ENCODE results near the gene C6orf132. TPM values are rescaled to one million over a fixed set of nuclear protein-coding genes. Genes with fewer than 3 reads are reported as not detected.

The C6orf132 gene
- total and polyA plus RNA-seq, 2 of the 4 experiments (the other 2 are of a cell fraction) = 0.72 to 1.7 TPM

DNA sequence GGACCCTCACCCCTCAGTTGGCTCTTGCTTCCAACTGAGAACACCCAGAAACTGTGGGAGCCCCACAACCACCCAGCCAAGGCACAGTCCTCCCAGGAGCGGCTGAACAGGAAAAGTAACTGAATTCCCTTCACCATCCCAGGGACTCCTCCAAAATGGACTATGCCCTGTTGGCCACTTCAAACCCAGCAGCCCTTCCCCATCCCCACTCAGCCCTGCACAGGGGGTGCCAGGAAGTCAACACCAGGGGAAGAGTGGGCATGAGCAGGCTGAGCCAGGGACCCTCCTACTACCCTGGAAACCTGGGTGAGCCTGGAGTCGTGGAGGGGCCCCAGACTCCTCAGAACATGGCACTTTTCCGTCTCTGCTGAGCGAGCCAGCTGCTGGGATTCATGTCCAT lies 42.1 kb upstream of the C6orf132 start:
- H3K27ac ChIP-seq (ENCODE audit: insufficient read depth, low read length) = no peak overlapping the region
- H2BK15ac ChIP-seq (ENCODE audit: low read depth, low read length) = no peak overlapping the region
- no peak overlapping the region for H2AFZ ChIP-seq (replicated peaks; ENCODE audit: low read length, poor library complexity)
- H4K8ac ChIP-seq (ENCODE audit: low read depth in 2 of 2, low read length in 2 of 2) = no peak overlapping the region
- no TSS peak for BruUV-seq (replicated peaks)
- no peak overlapping the region for H2BK20ac ChIP-seq (ENCODE audit: low read depth, low read length)
- H3K9me3 ChIP-seq (ENCODE audit: control insufficient read depth, insufficient read depth, low read length) = no peaks in the 10 kb centered on the region
- H3K9me1 ChIP-seq (ENCODE audit: insufficient read depth, low read length) = no peaks in the 10 kb centered on the region
- H3K4me3 ChIP-seq (ENCODE audit: insufficient read depth, low read depth, low read length) = no peak overlapping the region
- no peak overlapping the region for H3K18ac ChIP-seq (ENCODE audit: low read depth, low read length)
- no peaks in the 10 kb centered on the region for H3K36me3 ChIP-seq (ENCODE audit: control insufficient read depth, insufficient read depth, low read length)
- H3K27me3 ChIP-seq (ENCODE audit: control insufficient read depth, insufficient read depth, low read length) = no peaks in the 10 kb centered on the region; the same call in 1 of the 2 replicates
- WGBS, 2 experiments (ENCODE audit: extremely low coverage in 2 of 2, insufficient read length in 1 of 2) = 80% methylated on average over 1 of the region's 4 CpGs; no CpG with 5 or more reads in 1 of the 2 experiments
- POLR2A ChIA-PET (ENCODE audit: unreplicated experiment) = no interaction called here
- no peak for TF ChIP-seq MAFK (IDR thresholded peaks at IDR 0.05; ENCODE audit: low read depth, low read length)
- no peak for TF ChIP-seq POLR2A (IDR thresholded peaks at IDR 0.05; ENCODE audit: low read depth, low read length)
- TF ChIP-seq BHLHE40 (IDR thresholded peaks at IDR 0.05; ENCODE audit: low read depth, low read length) = no peak
- TF ChIP-seq CHD1 (IDR thresholded peaks at IDR 0.05; ENCODE audit: low read depth, low read length) = no peak
- TF ChIP-seq MXI1 (IDR thresholded peaks at IDR 0.05; ENCODE audit: borderline replicate concordance, low read depth, low read length) = no peak
- TF ChIP-seq MAZ (IDR thresholded peaks at IDR 0.05; ENCODE audit: borderline replicate concordance, low read depth, low read length) = no peak
- TF ChIP-seq RFX5 (IDR thresholded peaks at IDR 0.05; ENCODE audit: low read depth, low read length) = no peak
- no peak for TF ChIP-seq RAD21 (IDR thresholded peaks at IDR 0.05; ENCODE audit: low read length)
- TF ChIP-seq ELK1 (IDR thresholded peaks at IDR 0.05; ENCODE audit: borderline replicate concordance, low read depth, low read length) = no peak
- no peak for TF ChIP-seq CEBPB (IDR thresholded peaks at IDR 0.05; ENCODE audit: low read depth, low read length)
- CTCF ChIA-PET = interaction anchor here (0.6 kb wide), 1 partner anchor 15 kb away, joined by 3 read pairs; no protein-coding TSS in a partner anchor
- no peak overlapping the region for H3K4me2 ChIP-seq (ENCODE audit: low read depth, low read length)
- H2AK9ac ChIP-seq (replicated peaks; ENCODE audit: low read depth, low read length, poor library complexity) = peak overlapping the region; percentile 65
- H3K4me1 ChIP-seq (ENCODE audit: control insufficient read depth, insufficient read depth, low read length) = peaks cover 4% of the 10 kb centered on the region; the same call in 1 of the 2 replicates
- H3K79me1 ChIP-seq (ENCODE audit: low read depth in 1 of 2, low read length in 2 of 2) = no peaks in the 10 kb centered on the region
- no peak overlapping the region for H2AK5ac ChIP-seq (ENCODE audit: low read depth, low read length)
- H3K14ac ChIP-seq (replicated peaks; ENCODE audit: low read depth, low read length) = no peak overlapping the region
- no peak for ATAC-seq (ENCODE audit: low read depth)
- H4K5ac ChIP-seq (ENCODE audit: low read depth, low read length) = no peak overlapping the region
- no peak overlapping the region for H4K91ac ChIP-seq (ENCODE audit: insufficient read depth, low read depth, low read length)
- H3K23ac ChIP-seq (ENCODE audit: low read depth, low read length) = no peak overlapping the region
- H3K56ac ChIP-seq (ENCODE audit: extremely low read depth, insufficient read depth, low read length) = no peak overlapping the region
- DNase-seq = no peak
- no peak overlapping the region for H3K4ac ChIP-seq (ENCODE audit: low read depth, low read length)
- intact Hi-C loops (cut with micrococcal nuclease) = no loop called here
- dilution Hi-C loops (cut with HindIII; ENCODE audit: low sequenced_read_pairs, unreplicated experiment) = no loop called here
- in situ Hi-C loops (cut with MboI; ENCODE audit: low sequenced_read_pairs) = no loop called here
- H2BK120ac ChIP-seq (ENCODE audit: low read depth, low read length) = no peak overlapping the region
- no peaks in the 10 kb centered on the region for H4K20me1 ChIP-seq (ENCODE audit: insufficient read depth, low read length)
- H2BK5ac ChIP-seq (ENCODE audit: low read depth, low read length, poor library complexity, severe bottlenecking) = no peak overlapping the region
- no peak overlapping the region for H3K9ac ChIP-seq (ENCODE audit: low read depth, low read length)

Measured in IMR-90 (cell line).